Measurements from ENCODE around the gene CELSR1.
"Not testable (repeated sequence)": the region's sequence is repeated elsewhere in the genome, so short reads cannot be mapped to it uniquely, and the experiment has no call there.

The CELSR1 gene

GRCh38 chr22:46403880-46404279, 133.5 kb downstream of the CELSR1 start:
- DNase-seq (ENCODE audit: low read depth, low spot score), result not testable (repeated sequence)

- no peak for DNase-seq (ENCODE audit: low read depth, low spot score)
Observed at GRCh38 chr22:46402505-46402904, 134.9 kb downstream of the CELSR1 start.

- no peak for DNase-seq (ENCODE audit: low read depth, low spot score)
Observed at GRCh38 chr22:46401370-46401769, 136.1 kb downstream of the CELSR1 start.

- DNase-seq (ENCODE audit: low read depth, low spot score), result no peak
Observed at GRCh38 chr22:46399251-46400024, 138.0 kb downstream of the CELSR1 start.

- no peak for DNase-seq (ENCODE audit: low read depth, low spot score)
Observed at GRCh38 chr22:46397951-46398350, 139.5 kb downstream of the CELSR1 start.

GRCh38 chr22:46397514-46397913, 139.9 kb downstream of the CELSR1 start:
- no peak for DNase-seq (ENCODE audit: low read depth, low spot score)

- not testable (repeated sequence) for DNase-seq (ENCODE audit: low read depth, low spot score)
Observed at GRCh38 chr22:46397049-46397448, 140.4 kb downstream of the CELSR1 start.

GRCh38 chr22:46395145-46395544, 142.3 kb downstream of the CELSR1 start:
- DNase-seq (ENCODE audit: low read depth, low spot score), result no peak

- DNase-seq (ENCODE audit: low read depth, low spot score), result no peak
Observed at GRCh38 chr22:46394622-46395021, 142.8 kb downstream of the CELSR1 start.

- DNase-seq (ENCODE audit: low read depth, low spot score), result no peak
Observed at GRCh38 chr22:46393873-46394272, 143.5 kb downstream of the CELSR1 start.

GRCh38 chr22:46392137-46392844, 145.1 kb downstream of the CELSR1 start:
- DNase-seq (ENCODE audit: low read depth, low spot score), result no peak

GRCh38 chr22:46391486-46392136, 145.8 kb downstream of the CELSR1 start:
- no peak for DNase-seq (ENCODE audit: low read depth, low spot score)

- peak; percentile 15 for DNase-seq (ENCODE audit: low read depth, low spot score)
Observed at GRCh38 chr22:46390652-46391301, 146.6 kb downstream of the CELSR1 start.

- DNase-seq (ENCODE audit: low read depth, low spot score), result no peak
Observed at GRCh38 chr22:46390105-46390651, 147.2 kb downstream of the CELSR1 start.

- DNase-seq (ENCODE audit: low read depth, low spot score), result no peak
Observed at GRCh38 chr22:46389081-46389480, 148.3 kb downstream of the CELSR1 start.

- no peak for DNase-seq (ENCODE audit: low read depth, low spot score)
Observed at GRCh38 chr22:46388647-46389046, 148.8 kb downstream of the CELSR1 start.

- no peak for DNase-seq (ENCODE audit: low read depth, low spot score)
Observed at GRCh38 chr22:46387748-46388147, 149.7 kb downstream of the CELSR1 start.

GRCh38 chr22:46386312-46386711, 151.1 kb downstream of the CELSR1 start:
- no peak for DNase-seq (ENCODE audit: low read depth, low spot score)

GRCh38 chr22:46382524-46382923, 154.9 kb downstream of the CELSR1 start:
- no peak for DNase-seq (ENCODE audit: low read depth, low spot score)

- no peak for DNase-seq (ENCODE audit: low read depth, low spot score)
Observed at GRCh38 chr22:46381731-46382130, 155.7 kb downstream of the CELSR1 start.

GRCh38 chr22:46381142-46381541, 156.3 kb downstream of the CELSR1 start:
- no peak for DNase-seq (ENCODE audit: low read depth, low spot score)

GRCh38 chr22:46380581-46380980, 156.8 kb downstream of the CELSR1 start:
- no peak for DNase-seq (ENCODE audit: low read depth, low spot score)

All from brain pericyte (primary cell).